ENCODE measurements around the gene FUS.
"Not testable (repeated sequence)": the region's sequence is repeated elsewhere in the genome, so short reads cannot be mapped to it uniquely, and the experiment has no call there.

The FUS gene

DNA sequence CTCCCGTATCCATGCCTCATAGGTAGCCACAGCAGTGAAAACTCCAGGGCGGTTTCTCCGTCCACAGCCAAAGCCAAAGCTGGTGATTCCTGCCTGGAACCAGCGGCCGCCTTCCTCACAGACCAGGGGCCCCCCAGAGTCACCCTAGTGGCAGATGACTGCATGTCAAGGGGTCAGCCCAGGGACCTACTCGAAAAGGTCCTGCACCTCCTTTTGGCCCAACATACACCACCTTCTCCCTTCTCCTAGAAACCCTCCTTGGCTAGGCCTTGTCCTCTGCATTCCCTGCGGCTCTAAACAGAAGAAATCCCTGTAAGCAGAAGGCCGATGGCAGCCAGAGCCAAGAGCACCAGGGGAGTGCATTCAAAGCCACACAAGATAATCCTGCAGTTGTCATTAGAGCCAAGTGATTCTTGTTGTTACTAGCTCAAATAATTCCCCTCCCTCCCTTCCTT lies 36.2 kb upstream of the FUS start:
- Histone ChIP-seq H3K4me3 (replicated peaks; ENCODE audit: insufficient read depth, low read length) (no peak overlapping the region), H3K27me3 (ENCODE audit: insufficient read depth, poor library complexity, severe bottlenecking) (no peaks in the 10 kb centered on the region), H3K27ac (replicated peaks) (no peak overlapping the region)
- TF ChIP-seq, protein P1, sequence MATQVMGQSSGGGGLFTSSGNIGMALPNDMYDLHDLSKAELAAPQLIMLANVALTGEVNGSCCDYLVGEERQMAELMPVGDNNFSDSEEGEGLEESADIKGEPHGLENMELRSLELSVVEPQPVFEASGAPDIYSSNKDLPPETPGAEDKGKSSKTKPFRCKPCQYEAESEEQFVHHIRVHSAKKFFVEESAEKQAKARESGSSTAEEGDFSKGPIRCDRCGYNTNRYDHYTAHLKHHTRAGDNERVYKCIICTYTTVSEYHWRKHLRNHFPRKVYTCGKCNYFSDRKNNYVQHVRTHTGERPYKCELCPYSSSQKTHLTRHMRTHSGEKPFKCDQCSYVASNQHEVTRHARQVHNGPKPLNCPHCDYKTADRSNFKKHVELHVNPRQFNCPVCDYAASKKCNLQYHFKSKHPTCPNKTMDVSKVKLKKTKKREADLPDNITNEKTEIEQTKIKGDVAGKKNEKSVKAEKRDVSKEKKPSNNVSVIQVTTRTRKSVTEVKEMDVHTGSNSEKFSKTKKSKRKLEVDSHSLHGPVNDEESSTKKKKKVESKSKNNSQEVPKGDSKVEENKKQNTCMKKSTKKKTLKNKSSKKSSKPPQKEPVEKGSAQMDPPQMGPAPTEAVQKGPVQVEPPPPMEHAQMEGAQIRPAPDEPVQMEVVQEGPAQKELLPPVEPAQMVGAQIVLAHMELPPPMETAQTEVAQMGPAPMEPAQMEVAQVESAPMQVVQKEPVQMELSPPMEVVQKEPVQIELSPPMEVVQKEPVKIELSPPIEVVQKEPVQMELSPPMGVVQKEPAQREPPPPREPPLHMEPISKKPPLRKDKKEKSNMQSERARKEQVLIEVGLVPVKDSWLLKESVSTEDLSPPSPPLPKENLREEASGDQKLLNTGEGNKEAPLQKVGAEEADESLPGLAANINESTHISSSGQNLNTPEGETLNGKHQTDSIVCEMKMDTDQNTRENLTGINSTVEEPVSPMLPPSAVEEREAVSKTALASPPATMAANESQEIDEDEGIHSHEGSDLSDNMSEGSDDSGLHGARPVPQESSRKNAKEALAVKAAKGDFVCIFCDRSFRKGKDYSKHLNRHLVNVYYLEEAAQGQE (IDR thresholded peaks at IDR 0.05; ENCODE audit: insufficient replicate concordance, low read depth) = no peak
- TF ChIP-seq, protein P2, sequence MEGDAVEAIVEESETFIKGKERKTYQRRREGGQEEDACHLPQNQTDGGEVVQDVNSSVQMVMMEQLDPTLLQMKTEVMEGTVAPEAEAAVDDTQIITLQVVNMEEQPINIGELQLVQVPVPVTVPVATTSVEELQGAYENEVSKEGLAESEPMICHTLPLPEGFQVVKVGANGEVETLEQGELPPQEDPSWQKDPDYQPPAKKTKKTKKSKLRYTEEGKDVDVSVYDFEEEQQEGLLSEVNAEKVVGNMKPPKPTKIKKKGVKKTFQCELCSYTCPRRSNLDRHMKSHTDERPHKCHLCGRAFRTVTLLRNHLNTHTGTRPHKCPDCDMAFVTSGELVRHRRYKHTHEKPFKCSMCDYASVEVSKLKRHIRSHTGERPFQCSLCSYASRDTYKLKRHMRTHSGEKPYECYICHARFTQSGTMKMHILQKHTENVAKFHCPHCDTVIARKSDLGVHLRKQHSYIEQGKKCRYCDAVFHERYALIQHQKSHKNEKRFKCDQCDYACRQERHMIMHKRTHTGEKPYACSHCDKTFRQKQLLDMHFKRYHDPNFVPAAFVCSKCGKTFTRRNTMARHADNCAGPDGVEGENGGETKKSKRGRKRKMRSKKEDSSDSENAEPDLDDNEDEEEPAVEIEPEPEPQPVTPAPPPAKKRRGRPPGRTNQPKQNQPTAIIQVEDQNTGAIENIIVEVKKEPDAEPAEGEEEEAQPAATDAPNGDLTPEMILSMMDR (IDR thresholded peaks at IDR 0.05; ENCODE audit: insufficient read depth, low read length) = no peak
- no peak for TF ChIP-seq GABPA (IDR thresholded peaks at IDR 0.05; ENCODE audit: low read depth)
- TF ChIP-seq SPI1 (IDR thresholded peaks at IDR 0.05; ENCODE audit: borderline replicate concordance, low read depth) = no peak
- no peak for DNase-seq (ENCODE audit: low read depth in 1 of 2, low spot score in 1 of 2)

DNA sequence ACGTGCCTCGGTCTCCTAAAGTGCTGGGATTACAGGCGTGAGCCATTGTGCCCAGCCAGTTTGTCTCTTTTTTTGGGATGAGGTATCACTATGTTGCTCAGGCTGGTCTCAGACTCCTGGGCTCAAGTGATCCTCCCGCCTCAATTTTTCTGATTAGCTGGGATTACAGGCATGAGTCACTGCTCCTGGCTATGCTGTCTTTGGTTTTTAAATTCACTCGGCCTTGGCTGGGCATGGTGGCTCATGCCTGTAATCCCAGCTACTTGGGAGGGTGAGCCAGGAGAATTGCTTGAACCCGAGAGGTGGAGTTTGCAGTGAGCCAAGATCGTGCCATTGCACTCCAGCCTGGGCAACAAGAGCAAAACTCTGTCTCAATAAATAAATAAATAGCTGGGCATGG lies 35.5 kb upstream of the FUS start:
- not testable (repeated sequence) for H3K4me3 ChIP-seq (replicated peaks; ENCODE audit: insufficient read depth, low read length); DNase-seq (ENCODE audit: low read depth in 1 of 2, low spot score in 1 of 2); H3K27ac ChIP-seq (replicated peaks); H3K27me3 ChIP-seq (ENCODE audit: insufficient read depth, poor library complexity, severe bottlenecking)

DNA sequence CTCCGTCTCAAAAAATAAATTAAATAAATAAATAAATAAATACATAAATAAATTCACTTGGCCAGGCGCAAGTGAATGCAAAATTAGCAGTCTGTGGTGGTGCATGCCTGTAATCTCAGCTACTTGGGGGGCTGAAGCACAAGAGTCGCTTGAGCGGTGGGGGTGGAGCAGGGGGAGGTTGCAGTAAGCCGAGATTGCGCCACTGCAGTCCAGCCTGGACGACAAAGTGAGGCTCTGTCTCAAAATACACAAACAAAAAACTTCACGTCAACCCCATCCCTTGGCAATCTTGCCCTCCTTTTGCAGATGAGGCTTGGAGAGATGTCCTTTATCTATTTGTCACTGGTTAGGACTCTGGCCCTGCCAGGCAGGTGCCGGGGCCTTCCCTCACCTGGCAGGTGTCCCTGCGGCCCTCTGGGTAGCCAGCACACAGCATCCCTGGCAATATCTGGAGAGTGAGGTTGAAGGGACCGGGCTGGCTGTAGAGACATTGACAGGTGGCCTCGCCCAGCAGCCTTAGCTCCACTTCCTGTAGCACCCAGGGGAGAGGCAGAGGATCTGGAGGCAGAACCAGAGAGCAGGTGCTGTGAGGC lies 34.4 kb upstream of the FUS start:
- TF ChIP-seq SPI1 (IDR thresholded peaks at IDR 0.05; ENCODE audit: borderline replicate concordance, low read depth) (no peak), POLR2AphosphoS5 (IDR thresholded peaks at IDR 0.05; ENCODE audit: low read depth) (no peak), GABPA (IDR thresholded peaks at IDR 0.05; ENCODE audit: low read depth) (no peak)
- TF ChIP-seq, protein P1 (IDR thresholded peaks at IDR 0.05; ENCODE audit: insufficient replicate concordance, low read depth) = no peak
- TF ChIP-seq, protein P2 (IDR thresholded peaks at IDR 0.05; ENCODE audit: insufficient read depth, low read length) = no peak
- Histone ChIP-seq H3K27ac (replicated peaks) (no peak overlapping the region), H3K4me3 (replicated peaks; ENCODE audit: insufficient read depth, low read length) (peak overlapping the region; percentile 12; the same call in 1 of the 2 replicates), H3K27me3 (ENCODE audit: insufficient read depth, poor library complexity, severe bottlenecking) (no peaks in the 10 kb centered on the region)
- DNase-seq (ENCODE audit: low read depth in 1 of 2, low spot score in 1 of 2) = peak in 1 of 2 experiments; percentile 30

- H3K27me3 ChIP-seq (ENCODE audit: insufficient read depth, poor library complexity, severe bottlenecking) = no peaks in the 10 kb centered on the region
- H3K4me3 ChIP-seq (replicated peaks; ENCODE audit: insufficient read depth, low read length) = no peak overlapping the region
- TF ChIP-seq, protein P2 (IDR thresholded peaks at IDR 0.05; ENCODE audit: insufficient read depth, low read length) = no peak
- no peak for TF ChIP-seq GABPA (IDR thresholded peaks at IDR 0.05; ENCODE audit: low read depth)
- no peak for TF ChIP-seq POLR2AphosphoS5 (IDR thresholded peaks at IDR 0.05; ENCODE audit: low read depth)
- TF ChIP-seq, protein P1 (IDR thresholded peaks at IDR 0.05; ENCODE audit: insufficient replicate concordance, low read depth) = no peak
- no peak for TF ChIP-seq SPI1 (IDR thresholded peaks at IDR 0.05; ENCODE audit: borderline replicate concordance, low read depth)
- H3K27ac ChIP-seq (replicated peaks) = no peak overlapping the region
- DNase-seq (ENCODE audit: low read depth in 1 of 2, low spot score in 1 of 2) = no peak
Observed at GRCh38 chr16:31147574-31147973, 32.4 kb upstream of the FUS start.
